T1000 (cell line): Measurements from ENCODE around the gene NME8.

Experiments
- DNase-seq: peaks from one replicate; lab custom pipeline; 2025; ENCODE audit warnings: mixed read lengths; lab: John Stamatoyannopoulos, UW

The NME8 gene

DNA sequence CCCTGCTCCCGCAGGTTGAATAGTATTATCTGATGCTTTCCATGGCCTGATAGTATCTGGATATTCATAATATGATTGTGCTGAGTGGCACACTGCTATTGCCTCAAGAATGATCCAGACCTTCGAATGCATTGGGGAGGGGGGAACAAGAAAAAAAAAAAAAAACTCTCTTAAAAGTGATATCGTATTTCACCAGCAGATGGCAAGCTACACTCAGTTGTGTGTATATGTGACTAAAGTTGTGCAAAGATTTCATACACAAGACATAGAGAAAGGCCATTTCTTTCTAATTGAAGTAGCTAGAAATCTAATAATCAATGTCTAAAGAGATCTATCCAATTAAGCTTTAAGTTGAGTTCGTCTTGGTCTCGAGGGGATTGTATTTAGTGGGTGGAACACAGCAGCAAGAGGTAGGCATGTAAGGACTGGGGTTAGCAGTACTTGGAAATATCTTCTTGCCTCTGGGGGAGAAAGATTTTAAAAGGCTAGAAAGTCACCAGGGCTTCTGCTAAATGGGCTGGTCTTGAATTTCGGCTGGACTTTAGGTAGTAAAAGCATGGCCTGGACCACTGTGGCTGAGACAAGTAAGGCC, 52.9 kb downstream of the NME8 start:
- DNase-seq = no peak

DNA sequence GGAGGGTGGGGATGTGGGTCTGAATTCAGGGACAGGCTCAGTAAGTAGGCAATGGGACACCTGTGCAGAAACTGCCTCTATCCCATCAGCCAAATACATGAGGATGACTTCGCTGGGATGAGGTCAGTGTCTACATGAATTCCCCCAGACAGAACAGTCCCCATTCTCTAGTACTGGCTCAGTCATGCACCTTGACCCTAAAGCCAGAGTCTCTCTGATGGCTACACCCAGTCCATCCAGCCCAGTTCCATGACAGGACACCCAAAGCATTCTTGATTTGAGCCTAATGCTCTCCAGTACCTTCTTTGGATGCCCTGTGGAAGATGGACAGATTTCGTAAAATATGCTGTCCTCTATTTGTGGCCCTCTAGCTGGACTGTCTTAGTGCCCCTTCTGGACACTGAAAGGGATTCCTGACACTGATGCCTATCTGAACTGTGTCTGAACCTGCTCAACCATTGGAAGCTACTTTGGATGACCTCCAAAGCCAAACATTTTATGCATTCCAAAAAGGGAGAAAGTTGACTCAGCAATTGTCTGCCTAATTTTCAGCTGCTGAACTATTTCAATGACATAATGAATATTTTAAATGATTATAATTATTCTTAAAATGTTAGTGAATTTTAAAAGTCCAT, 53.6 kb downstream of the NME8 start:
- DNase-seq = no peak

DNA sequence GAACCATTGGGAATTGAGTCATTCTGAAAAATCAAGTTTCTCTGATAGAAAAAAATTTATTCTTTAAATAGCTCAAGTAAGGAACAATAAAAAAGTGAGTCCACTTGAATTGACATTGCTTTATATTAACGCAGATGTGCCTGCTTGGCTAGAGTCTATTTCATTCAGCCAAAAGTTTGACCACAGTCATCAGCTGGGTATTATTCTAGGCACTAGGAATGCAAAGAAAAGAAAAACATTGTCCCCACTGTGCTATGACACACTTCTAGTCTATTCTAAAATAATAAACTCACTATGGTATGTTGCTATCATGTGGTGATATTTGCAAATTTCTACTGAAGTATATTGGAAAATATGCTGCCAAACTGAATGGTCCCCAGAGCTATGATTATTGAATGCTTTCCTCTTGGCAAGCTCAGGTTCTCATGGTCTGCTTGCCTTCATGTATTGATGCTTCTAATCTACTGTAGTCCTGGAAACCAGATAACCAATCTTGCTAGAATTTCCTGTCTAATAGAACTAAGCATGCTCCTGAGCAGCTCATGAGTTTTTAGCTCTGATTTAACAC, 59.9 kb downstream of the NME8 start:
- DNase-seq = no peak

DNA sequence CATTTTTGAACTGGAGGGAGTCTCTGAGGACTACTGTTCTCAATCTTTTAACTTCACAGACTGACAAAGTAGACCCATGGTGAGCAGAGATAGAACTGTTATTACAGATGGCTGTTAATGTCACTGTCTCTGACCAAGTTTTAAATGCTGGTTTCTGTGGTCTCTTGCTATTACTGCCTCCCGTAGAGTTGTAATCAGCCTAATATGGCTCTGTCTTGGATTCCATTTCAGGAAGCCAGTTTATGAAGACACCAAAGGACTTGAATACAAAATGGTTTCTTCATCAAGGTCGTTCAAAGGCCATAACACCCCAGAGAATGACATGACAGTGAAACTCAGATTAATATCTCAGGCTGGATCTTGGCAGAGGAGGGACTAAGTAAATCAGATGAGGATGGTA, 64.4 kb downstream of the NME8 start:
- DNase-seq = no peak

DNA sequence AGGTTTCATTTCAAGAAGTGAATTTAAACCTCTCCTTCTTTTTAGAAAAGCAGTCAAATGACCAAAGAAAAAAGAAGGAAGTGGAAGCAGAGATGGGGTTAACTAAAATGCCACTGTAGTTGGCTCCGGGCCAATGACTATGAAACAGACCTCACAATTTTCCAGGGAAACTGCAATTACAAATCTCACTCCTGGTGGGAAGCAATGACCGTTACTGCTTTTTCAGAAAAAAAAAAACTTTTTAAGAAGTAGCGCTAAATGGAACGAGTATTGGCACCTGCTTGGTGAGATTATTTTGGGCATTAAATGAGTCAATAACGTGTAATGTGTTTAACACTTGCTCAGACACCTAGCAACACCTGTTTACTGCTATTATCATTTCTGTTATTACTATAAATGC, 67.0 kb downstream of the NME8 start:
- no peak for DNase-seq

DNA sequence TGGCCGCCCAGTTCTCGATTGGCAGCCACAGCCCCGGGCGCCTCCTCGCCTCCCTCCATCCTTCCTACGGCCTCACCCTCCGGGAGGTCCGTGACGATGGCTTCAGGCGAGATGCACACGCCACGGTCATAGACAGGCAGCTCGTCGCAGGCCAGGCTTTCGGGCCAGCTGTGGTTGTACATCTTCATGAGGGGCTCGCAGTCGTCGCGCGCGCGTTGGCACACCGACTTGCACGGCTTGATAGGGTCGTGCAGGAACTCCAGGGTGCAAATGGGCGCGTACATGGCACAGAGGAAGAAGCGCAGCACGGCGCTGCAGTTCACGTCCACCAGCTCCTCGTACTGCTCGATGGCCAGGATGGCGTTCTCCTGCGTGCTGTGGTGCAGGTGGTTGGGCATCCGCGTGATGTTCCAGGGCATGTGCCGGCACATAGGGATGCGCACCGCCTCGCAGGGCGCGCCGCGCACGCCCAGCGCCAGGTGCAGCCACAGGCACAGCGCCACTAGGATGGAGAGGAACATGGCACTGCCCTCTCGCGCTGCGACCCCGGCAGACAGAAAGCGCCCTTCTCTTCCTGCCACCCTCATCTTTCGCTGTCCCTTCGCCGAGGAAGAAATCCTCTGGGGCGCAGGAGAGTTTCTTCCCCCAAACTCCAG, 67.7 kb downstream of the NME8 start:
- DNase-seq = no peak

DNA sequence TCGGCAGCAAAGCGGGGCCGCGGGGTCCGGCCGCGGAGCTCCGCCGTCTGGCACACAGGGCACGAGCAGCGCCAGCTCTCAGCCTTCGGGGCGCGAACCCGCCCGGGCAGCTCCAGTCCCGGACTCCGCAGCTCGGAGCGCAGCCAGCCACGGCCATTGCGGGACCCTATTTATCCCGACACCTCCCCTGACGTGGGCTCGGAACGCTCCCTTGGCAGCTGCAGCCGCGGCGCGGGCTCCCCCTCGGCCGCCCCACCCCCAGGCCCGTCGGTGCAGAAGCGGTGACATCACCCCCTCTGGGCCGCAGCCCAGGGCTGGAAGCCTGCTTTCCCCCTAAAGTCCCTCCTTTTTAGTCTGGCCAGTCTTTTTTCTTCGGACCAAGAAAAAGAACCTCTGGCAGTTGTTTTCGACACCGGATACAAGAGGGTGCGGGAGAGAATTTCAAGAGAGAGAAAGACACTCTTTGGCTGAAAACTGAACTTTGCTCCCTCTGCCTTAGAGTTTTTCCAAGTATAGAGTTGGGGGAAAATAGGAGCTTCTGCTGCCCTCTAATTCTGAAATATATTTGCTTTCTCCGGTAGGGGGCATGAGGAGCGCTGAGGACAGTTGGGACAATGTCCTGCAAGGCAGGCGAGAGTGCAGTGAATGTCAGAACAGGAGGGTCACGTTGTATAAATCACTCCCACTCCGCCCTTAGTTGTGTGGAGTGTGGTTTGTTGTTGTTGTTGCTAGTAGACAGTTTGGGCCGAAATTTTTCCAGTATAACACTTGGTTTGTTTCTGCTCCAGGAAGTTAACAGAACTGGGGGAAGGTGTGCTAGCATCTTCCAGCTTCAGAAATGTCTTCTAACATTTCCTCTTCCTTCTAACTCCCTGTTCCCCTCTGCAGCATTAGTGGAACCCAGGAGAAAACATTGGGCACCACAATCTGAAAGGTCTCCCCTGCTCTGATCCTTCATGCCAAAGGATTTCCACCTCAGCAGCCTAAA, 68.6 kb downstream of the NME8 start, which contains the start of gene SFRP4:
Gene SFRP4, minus strand, starts transcription at position 145 of the 988 bp plus-strand sequence. CDS start 280 bp downstream, outside the sequence.
- DNase-seq = peak; percentile 46

DNA sequence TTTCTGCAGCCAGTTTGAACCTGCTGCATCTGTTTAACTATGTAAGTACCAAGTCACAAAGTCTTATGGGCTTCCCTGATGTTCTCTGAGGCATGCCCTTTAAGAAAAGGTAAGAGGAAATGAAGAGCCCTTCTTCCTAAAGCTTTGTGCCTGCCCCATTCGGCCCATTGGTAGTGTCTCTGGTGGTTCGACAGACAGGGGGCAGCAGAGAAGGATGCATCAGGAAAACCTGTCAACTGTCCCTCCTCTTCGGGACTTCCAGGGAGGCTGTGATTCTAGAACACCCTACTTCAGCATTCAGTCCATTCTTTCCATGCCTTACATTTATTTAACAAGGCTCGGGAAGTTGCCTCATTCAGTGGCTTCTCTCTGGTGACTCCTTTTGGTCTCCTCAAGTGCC, 70.1 kb downstream of the NME8 start:
- DNase-seq = no peak

DNA sequence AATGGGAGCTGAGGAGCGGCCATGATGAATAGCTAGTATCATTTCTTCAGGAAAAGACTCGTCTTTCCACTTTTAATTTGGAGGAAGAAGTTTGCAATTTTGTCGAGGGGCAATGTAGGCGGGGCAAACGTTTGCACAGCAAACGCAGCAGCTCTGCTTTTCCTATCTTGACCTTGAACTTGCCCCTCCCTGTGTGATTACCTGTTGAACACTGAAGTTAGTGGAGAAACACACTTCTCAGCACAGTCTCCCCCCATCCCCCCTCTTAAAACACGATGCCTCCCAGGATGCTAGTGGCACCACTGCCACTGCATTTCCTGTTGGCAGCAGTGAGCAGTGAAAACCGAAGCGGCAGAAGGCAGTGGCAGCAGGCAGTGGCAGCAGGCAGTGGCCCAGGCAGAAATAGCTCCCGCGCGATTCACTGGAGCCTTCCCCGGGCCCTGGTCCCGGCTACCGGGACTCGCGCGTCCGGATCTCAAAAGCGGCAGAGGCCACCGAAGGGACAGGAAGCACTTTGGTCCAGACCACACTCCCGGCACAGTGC, 72.0 kb downstream of the NME8 start, which contains the start of gene EPDR1:
Gene EPDR1, plus strand, starts transcription at position 336 of the 544 bp plus-strand sequence. CDS start 300 bp downstream, outside the sequence.
- no peak for DNase-seq

DNA sequence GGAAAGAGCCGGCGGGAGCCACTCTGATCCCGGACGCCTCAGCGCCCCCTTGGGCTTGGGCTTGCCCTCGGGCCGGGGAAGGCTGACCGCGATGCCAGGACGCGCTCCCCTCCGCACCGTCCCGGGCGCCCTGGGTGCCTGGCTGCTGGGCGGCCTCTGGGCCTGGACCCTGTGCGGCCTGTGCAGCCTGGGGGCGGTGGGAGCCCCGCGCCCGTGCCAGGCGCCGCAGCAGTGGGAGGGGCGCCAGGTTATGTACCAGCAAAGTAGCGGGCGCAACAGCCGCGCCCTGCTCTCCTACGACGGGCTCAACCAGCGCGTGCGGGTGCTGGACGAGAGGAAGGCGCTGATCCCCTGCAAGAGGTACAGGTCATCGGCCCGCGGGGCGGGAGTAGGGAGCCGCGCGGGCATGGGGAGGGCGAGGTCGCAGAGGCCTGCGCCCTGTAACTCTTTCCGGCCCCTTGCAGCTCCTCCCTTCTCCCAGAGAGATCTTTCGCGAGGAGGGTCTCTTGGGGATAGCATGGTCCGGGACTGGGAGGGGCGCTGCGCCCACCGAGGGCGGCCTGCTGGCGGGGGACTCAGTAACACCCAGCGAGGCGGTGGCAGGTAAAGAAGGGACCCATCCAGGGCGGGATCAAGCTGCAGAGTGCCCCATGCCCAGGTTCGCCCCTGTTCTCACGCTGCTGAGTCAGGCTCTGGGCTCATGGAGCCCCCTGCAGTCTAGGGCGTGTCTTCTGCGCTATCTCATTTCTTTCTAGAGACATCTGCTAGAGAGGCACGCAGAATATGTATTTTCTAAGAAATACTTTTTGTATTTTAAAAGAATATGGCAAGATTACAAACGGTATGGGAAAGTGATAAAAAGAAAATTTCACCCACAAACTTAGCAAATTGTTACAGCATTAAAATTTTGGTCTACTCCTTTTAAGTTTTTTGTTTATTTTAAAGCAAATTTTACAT, 72.7 kb downstream of the NME8 start:
- DNase-seq = no peak

DNA sequence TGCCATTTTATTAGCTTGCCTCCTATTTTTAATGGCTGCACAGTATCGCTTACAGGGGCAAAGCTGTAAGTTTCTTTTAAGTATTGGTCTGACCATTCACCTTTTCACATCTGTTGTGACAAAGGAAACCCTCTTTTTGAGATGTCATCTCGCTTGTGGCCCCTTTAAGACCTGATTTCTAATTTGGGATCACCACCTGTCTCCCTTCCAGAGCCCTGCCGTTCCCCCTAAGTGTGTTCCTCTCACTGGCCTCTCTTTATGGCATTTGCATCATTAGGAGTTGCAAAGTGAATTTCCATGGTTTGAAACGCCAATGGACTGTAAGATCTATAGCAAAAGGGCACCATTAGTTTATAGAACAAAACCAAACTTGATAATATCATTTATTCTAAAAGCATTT, 73.5 kb downstream of the NME8 start:
- no peak for DNase-seq

DNA sequence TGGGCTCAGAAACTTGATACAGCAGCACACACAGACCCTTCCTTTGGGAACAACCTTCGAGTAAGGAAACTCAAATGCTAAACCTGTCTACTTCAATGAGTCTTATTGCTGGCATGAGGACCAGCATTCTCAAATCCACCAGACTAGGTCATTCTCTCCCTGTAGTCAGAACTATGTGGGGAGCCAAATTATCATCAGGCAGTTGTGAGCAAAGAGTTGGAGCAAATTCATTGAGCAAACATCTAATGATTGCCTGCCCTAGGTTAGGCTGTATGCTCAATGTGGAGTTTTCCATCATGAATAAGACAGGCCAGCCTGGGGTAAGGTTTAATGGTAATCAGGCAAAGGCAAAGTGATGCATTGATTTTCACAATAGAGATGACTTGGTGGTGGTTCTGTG, 75.6 kb downstream of the NME8 start:
- no peak for DNase-seq

DNA sequence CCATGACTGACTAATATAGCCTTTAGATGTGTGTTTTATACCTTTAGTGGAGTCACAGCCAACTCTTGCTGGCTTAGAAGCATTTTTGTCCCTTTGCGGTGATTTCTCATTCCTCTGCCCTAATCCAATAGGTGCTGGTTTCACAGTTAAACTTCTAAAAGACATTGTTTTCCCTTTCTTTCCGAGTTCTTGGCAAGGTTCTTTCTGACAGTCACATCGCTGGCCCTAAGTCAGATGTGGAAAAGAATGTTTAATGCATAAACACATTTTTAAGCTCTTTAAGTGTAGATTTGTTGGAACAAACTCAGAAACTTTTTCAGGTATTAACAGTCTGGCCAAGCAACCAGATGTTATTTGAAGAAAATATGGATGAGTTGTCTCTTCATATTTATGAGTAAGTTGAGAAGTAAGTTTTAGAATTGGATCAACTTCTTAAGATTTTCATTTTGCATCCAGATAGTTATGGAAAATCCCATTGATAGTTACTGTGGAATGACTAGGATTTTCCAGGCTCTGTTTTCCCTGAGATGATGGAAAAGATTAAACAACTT, 76.2 kb downstream of the NME8 start:
- no peak for DNase-seq

DNA sequence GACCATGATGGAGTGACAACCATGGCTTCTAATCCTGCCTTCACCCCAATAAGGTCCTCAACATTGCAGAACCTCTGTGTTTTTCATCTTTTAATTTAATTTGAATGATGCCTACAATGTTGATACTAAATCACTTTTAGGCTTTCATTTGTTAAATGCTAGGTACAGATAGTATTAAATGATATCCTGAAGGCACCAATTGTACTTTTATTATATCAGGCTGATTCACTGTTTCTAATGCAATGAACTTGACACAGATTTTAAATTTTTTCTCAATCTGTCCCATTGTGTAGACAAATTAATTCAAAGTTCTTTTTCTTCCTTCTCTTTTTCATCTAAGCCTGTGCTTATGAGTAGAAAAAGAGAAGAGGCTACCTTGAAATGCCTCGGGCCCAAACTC, 77.2 kb downstream of the NME8 start:
- no peak for DNase-seq

DNA sequence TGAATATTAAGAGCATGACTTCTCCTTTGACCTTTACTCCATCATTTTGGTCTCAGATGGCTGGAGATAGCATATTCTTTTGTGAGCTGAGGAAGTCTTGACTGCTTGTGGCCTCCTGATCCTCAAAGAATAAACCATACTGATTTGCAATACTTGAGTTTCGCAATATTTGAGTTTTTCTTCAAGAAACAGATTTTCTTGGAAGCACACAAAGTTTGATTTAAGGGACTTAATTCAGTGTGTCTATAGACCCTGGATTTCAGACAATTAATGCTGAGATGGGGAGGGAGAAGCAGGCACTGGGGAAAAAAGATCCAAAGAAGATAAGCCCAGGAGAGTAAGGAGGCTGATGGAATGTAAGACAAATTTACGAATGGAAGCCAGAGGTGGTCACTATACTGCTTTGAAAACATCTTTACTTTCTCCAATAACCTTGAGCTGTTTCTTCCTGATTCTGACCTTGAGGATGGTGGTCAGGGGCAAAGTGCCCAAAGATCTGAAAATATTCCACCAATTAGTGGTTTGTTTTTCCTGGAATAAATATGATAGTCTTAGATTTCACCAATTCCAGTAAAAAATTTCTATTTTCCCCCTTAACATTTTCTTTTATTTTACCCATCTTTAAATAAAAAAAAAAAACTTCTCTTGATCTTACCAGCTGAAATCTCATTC, 79.5 kb downstream of the NME8 start:
- DNase-seq = no peak

DNA sequence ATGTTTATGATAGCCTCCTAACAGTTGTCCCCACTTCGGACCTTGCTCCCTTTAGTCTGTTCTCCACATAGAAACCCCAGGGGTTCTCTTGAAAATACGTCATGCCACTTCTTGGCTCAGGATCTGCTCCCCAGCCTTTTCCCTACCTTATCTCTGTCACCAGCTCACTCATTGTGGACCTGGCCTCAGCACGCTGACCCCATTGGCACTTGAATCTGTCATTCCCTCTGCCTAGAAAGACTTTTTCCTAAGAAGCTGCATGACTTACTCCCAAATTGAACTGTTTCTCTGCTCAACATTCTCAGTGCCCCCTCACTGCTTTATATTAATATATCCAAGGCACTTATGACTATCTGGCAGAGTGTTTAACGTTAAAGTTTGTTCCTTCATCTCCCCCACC, 80.5 kb downstream of the NME8 start:
- DNase-seq = no peak

DNA sequence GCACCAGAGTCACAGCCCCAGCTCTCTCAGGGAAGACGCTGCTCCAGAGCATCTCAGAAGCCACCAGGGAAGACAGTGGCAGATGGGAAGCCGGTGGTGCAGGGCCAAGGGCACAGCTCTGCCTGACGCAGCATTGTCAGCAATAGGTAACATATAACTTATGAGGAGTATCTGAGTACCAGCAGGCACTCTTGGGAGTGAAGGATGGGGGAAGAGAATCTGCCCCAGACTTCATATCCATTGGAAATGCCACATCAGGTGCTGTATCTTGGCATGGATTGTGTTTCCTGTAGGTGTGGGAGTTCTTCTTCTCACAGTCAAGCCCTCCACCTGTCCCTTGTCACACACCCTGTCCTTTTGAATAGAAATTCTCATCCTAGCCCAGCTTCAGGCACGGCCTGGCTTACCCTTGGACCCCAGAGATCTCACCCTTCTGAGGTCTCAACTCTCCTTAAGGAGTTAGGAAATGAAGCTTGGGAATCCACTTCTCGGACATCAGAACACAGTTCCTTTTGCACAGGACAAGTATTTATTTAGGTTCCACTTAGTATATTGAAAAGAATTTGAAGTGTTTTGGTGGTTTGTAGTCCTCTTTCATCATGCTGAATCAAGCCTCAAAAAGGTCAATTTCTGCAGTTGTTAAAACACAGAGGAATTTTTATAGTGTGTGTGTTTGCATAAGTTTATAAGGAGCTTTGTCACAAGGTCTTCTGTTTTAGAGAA, 82.0 kb downstream of the NME8 start:
- no peak for DNase-seq

DNA sequence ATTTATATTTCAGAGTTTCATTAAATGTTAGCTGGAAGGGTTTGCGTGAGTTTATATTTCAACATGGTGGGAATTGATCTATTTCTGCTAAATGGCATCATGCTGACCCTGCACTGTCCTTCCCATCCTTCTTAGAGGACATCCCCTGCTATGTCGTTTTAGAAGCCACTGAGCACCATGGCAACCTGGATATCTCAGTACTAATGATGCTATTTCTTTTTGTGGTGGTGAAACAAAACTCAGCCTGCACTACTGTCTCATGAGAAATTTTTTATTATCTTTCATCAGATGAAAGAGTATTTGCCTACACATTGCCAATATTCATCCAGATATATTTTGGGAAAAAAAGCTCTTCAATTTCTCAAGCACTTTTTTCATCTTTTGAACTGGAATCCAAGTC, 84.1 kb downstream of the NME8 start:
- DNase-seq = no peak
